Measurements from ENCODE around the gene BBIP1. TPM values are rescaled to one million over a fixed set of nuclear protein-coding genes. Genes with fewer than 3 reads are reported as not detected.

Gene BBIP1
- total RNA-seq, 1 donor from 2014 or later = 26.7 TPM

Other genes with a start within 250 kb of the BBIP1 start
- 118 TPM for gene PDCD4, start 47.3 kb downstream of the BBIP1 start, total RNA-seq (ENCODE audit: insufficient read depth, low replicate concordance)
- 77.5 TPM for gene SHOC2, start 424 bp upstream of the BBIP1 start, total RNA-seq (ENCODE audit: insufficient read depth, low replicate concordance)
- gene ADRA2A, start 157.8 kb upstream of the BBIP1 start, total RNA-seq (ENCODE audit: insufficient read depth, low replicate concordance) = 0.24 TPM

Measured in umbilical cord (tissue), 1 donor.